Endothelial cell (in vitro differentiated cells): ENCODE data around the gene TEX13C. TPM values are rescaled to one million over a fixed set of nuclear protein-coding genes. Genes with fewer than 3 reads are reported as not detected.

ENCODE experiments used
- DNase-seq: peaks from one replicate; pipeline ENCODE4 v3.0.0; 2021; ENCODE audit warnings: low spot score
- H3K27ac Mint-ChIP-seq: one replicate; pipeline ENCODE4 v1.8.0; 2021; ENCODE audit warnings: mixed read lengths, inconsistent platforms; ENCODE audit not compliant: unreplicated experiment
- H3K27me3 Mint-ChIP-seq: one replicate; pipeline ENCODE4 v1.8.0; 2021; ENCODE audit warnings: mild to moderate bottlenecking, moderate library complexity, mixed read lengths, inconsistent platforms; ENCODE audit not compliant: unreplicated experiment
- H3K36me3 Mint-ChIP-seq: one replicate; pipeline ENCODE4 v1.8.0; 2021; ENCODE audit warnings: mild to moderate bottlenecking, low read depth, mixed read lengths, inconsistent platforms; ENCODE audit not compliant: unreplicated experiment
- H3K4me1 Mint-ChIP-seq: one replicate; pipeline ENCODE4 v1.8.0; 2021; ENCODE audit warnings: mild to moderate bottlenecking, mixed read lengths, inconsistent platforms; ENCODE audit not compliant: unreplicated experiment
- H3K4me3 Mint-ChIP-seq: one replicate; pipeline ENCODE4 v1.8.0; 2021; ENCODE audit warnings: mild to moderate bottlenecking, mixed read lengths, inconsistent platforms; ENCODE audit not compliant: unreplicated experiment
- H3K9me3 Mint-ChIP-seq: one replicate; pipeline ENCODE4 v1.8.0; 2021; ENCODE audit warnings: mixed read lengths, inconsistent platforms; ENCODE audit not compliant: unreplicated experiment
- CTCF ChIP-seq: fragments of 200-600 bp; sonication (generic); IDR thresholded peaks from one replicate; pipeline ENCODE4 v1.5.0; 2021; ENCODE audit warnings: antibody characterized with exemption; ENCODE audit not compliant: unreplicated experiment
- long read RNA-seq: library from polyadenylated mRNA; unstranded; transcript quantifications from one replicate; pipeline ENCODE4 v2.0.0, GENCODE V29; 2020; ENCODE audit not compliant: unreplicated experiment
- total RNA-seq: library from RNA; stranded (reverse); fragmentation: NEBNext Ultra II Directional; extraction: Animal tissue kit (Norgen Biotek cat#: 25700); gene quantifications from one replicate; pipeline ENCODE4 v1.2.1, GENCODE V29; 2021; ENCODE audit not compliant: unreplicated experiment

Gene TEX13C
- total RNA-seq: not detected
- long read RNA-seq: 0 reads

GRCh38 chrX:125319646-125320521, at the start of gene TEX13C:
TEX13C (plus strand) TSS chrX:125319871; CDS start chrX:125320120, 249 bp downstream.
- no peak within 1 kb of the TSS for H3K27ac Mint-ChIP-seq
- DNase-seq: no peak

GRCh38 chrX:125287282-125287681, 32.4 kb upstream of the TEX13C start:
- Mint-ChIP-seq H3K9me3 (no peaks in the 10 kb centered on the region), H3K36me3 (no peaks in the 10 kb centered on the region), H3K27me3 (no peaks in the 10 kb centered on the region), H3K4me1 (no peaks in the 10 kb centered on the region), H3K27ac (no peak overlapping the region), H3K4me3 (no peak overlapping the region)
- no peak for TF ChIP-seq CTCF
- DNase-seq: no peak

More at GRCh38 chrX:125319646-125320521, at the start of gene TEX13C:
- Mint-ChIP-seq H3K9me3 (no peaks in the 10 kb centered on the region), H3K4me3 (no peak within 1 kb of the TSS), H3K27me3 (peaks cover 2% of the 10 kb centered on the region), H3K4me1 (no peaks in the 10 kb centered on the region), H3K36me3 (no peaks in the 10 kb centered on the region)
- no peak for TF ChIP-seq CTCF

GRCh38 chrX:125288343-125288742, 31.3 kb upstream of the TEX13C start:
- TF ChIP-seq CTCF: no peak
- no peak overlapping the region for H3K4me3 Mint-ChIP-seq
- DNase-seq: no peak
- no peaks in the 10 kb centered on the region for H3K4me1 Mint-ChIP-seq
- H3K27ac Mint-ChIP-seq: no peak overlapping the region
- no peaks in the 10 kb centered on the region for H3K36me3 Mint-ChIP-seq
- H3K27me3 Mint-ChIP-seq: no peaks in the 10 kb centered on the region
- H3K9me3 Mint-ChIP-seq: no peaks in the 10 kb centered on the region

DNA sequence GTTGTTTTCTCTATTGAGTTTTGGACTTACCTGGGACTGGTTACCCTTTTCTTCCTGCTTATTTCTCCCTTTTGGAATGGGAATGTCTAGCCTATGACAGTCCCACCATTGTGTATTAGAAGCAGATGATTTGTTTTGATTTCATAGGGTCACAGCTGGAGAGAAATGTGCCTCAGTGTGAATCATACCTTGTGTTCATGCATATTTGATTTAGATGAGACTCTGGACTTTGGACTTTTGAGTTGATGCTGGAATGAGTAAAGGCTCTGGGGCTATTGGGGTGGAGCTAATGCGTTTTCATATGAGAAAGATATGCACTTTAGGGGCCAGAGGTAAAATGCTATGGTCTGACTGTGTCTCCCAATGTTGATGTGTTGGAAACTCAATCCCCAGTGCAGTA, 30.5 kb upstream of the TEX13C start:
- H3K9me3 Mint-ChIP-seq: no peaks in the 10 kb centered on the region
- H3K4me1 Mint-ChIP-seq: peaks cover 5% of the 10 kb centered on the region
- no peaks in the 10 kb centered on the region for H3K36me3 Mint-ChIP-seq
- TF ChIP-seq CTCF: no peak
- no peak overlapping the region for H3K4me3 Mint-ChIP-seq
- no peak for DNase-seq
- no peaks in the 10 kb centered on the region for H3K27me3 Mint-ChIP-seq
- H3K27ac Mint-ChIP-seq: no peak overlapping the region

DNA sequence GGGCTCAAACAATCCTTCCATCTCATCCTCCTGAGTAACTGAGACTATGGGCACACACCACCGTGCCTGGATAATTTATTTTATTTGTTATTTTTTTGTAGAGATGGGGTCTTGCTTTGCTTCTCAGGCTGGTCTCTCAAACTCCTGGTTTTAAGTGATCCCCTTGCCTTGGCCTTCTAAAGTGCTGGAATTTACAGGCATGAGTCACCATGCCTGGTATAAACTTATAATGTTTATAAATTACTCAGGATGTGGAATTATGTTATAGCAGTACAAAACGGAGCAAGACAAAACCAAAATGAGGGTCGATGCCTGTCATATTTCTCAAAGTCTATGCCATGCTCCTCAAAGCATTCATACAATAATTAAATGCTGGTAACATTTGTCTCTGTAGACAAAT, 29.8 kb upstream of the TEX13C start:
- H3K4me3 Mint-ChIP-seq: no peak overlapping the region
- TF ChIP-seq CTCF: no peak
- H3K36me3 Mint-ChIP-seq: no peaks in the 10 kb centered on the region
- no peak overlapping the region for H3K27ac Mint-ChIP-seq
- peaks cover 5% of the 10 kb centered on the region for H3K4me1 Mint-ChIP-seq
- no peak for DNase-seq
- no peaks in the 10 kb centered on the region for H3K9me3 Mint-ChIP-seq
- no peaks in the 10 kb centered on the region for H3K27me3 Mint-ChIP-seq
